ENCODE results near the gene SMCO2.

DNA sequence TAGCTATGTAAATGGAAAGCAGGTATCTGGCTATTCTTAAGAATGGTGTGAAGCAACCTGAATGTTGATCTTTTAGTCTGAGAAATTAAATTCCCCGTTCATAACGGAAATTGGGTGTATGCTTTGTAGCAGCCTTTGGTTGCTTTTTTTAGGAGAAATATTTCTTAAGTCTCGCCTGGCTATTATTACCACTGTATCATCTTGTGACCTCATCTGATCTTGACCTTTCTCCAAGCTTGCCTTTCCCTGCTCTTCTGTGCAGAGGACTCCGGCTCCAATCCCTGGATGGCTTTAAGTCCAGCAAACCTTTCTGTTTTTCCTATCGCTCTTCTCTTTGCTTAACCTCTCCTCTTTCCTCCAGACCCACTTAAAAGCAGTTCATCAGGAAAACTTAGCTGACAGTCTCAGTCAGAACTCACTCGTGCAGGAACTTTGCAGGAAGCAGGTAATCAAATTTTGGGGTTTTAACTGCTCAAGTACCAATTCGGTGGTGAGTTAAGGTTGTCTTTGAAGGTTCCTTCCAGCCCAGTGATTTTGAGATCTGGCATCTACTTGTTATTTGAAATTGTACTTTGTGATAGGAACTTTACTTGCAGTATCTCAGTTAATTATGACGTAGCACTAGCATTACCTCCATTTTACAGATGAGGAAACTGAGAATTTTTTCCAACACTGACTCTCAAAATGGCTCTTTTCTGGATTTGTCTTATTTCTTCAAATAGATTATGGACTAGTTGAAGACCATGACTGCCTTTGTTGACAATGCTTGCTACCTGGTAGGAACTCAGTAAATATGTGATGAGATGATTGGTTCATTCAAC is 91.5 kb downstream of the SMCO2 start:
- TF ChIP-seq, protein P1, sequence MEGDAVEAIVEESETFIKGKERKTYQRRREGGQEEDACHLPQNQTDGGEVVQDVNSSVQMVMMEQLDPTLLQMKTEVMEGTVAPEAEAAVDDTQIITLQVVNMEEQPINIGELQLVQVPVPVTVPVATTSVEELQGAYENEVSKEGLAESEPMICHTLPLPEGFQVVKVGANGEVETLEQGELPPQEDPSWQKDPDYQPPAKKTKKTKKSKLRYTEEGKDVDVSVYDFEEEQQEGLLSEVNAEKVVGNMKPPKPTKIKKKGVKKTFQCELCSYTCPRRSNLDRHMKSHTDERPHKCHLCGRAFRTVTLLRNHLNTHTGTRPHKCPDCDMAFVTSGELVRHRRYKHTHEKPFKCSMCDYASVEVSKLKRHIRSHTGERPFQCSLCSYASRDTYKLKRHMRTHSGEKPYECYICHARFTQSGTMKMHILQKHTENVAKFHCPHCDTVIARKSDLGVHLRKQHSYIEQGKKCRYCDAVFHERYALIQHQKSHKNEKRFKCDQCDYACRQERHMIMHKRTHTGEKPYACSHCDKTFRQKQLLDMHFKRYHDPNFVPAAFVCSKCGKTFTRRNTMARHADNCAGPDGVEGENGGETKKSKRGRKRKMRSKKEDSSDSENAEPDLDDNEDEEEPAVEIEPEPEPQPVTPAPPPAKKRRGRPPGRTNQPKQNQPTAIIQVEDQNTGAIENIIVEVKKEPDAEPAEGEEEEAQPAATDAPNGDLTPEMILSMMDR (IDR thresholded peaks at IDR 0.05), result no peak
- TF ChIP-seq POLR2AphosphoS5 (IDR thresholded peaks at IDR 0.05; ENCODE audit: insufficient read depth in 1 of 2, low read depth in 1 of 2), result no peak
- TF ChIP-seq POLR2A (IDR thresholded peaks at IDR 0.05), result no peak
